Activated CD8-positive, alpha-beta memory T cell treated with anti-CD3 and anti-CD28 coated beads, Interleukin-2, amount 50 U/mL, for 24 hours (primary cell): ENCODE data around the gene CLK1.
A peak's percentile ranks its signal among the peaks of the same experiment; 100 is the strongest.
"Not testable (repeated sequence)": the region's sequence is repeated elsewhere in the genome, so short reads cannot be mapped to it uniquely, and the experiment has no call there.

Source experiments
- DNase-seq: peaks from one replicate; pipeline ENCODE4 v3.0.0-alpha.2; 2020; ENCODE audit errors: extremely low read depth

Gene CLK1

DNA sequence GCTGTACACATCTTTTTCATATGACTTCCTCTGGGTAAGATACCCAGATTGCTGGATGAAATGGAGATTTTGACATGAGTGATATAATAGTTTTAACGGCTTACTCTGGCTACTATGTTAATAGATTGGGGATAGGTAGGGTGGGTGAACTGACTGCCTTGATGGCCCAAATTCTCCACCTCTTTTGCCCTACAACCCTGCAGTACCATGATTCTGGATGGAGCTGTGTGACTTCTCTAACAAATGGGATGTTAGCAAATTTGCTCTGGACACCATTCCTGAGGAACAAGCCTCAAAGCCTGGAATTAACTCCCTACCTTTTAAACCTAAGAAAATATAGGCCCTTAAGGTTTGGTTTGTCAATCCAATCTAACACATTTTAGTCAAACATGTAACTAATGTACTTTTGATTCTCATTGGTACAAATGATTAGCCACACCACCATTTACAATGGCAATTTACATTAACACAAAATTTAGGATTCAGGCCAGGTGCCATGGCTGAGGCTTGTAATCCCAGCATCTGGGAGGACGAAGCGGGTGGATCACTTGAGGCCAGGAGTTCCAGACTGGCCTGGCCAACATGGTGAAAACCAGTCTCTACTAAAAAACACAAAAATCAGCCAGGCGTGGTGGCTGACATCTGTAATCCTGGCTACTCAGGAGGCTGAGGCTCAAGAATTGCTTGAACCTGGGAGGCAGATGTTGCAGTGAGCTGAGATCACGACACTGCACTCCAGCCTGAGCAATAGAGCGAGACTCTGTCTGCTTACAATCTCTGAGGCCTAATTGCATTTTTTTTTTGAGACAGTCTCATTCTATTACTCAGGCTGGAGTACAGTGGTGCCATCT, 12.8 kb downstream of the CLK1 start:
- no peak for DNase-seq

DNA sequence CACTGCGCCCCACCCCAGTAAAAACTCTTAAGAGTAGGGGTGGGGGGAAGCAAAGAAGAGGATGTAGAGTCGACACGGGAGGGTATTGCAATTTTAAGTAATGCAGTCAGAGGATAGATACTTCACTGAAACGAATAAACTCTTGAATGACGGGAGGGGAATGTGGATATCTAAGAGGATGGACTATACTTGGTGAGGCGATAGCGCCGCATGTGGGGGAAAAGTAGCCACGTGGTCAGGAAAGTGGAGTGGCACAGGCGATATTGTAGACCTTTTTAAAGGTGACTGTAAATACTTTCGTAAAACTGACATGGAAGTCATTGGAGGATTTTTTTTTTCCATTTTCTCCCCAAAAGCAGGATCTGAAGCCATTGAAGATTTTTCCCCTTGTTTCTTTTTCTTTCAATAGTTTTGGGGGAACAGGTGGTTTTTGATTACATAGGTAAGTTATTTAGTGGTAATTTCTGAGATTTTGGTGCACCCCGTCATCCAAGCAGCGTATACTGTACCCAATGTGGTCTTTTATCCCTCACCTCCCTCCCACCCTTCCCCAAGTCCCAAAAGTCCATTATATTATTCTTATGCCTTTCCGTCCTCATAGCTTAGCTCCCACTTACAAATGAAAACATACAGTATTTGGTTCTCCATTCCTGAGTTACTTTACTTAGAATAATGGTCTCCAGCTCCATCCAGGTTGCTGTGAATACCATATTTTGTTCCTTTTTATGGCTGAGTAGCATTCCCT, 13.8 kb downstream of the CLK1 start:
- DNase-seq: no peak

DNA sequence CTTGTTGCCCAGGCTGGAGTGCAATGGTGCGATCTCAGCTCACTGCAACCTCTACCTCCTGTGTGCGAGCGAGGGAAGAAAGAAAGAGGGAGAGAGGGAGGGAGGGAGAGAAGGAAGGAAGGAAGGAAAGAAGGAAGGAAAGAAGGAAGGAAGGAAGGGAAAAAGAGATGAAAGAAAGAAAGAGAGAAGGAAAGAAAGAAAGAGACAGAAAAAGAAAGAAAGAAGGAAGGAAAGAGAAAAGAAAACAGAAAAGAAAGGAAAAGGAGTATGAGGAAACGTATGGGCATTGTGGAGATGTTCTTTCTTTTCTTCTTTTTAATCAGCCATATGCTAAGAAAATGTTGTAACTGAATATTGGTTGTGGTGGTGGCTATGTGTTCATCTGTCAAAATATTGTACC, 16.5 kb downstream of the CLK1 start:
- no peak for DNase-seq

DNA sequence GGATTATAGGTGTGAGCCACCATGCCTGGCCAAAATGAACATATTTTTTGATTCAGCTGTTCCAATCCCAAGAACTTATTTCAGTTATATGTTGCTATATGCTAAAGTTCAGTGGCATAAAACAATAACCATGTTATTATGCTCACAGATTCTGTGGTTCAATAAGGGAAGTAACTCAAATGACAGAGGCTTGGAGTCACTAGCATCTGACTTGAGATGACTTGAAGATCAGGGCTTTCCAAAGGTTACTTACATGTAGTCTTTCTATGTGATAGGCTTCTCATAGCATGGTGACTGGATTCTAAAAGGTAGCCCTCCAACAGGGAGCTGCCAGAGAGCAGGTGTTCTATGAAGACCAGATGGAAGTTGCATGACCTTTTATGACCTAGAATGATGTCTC, 17.2 kb downstream of the CLK1 start:
- DNase-seq: no peak

DNA sequence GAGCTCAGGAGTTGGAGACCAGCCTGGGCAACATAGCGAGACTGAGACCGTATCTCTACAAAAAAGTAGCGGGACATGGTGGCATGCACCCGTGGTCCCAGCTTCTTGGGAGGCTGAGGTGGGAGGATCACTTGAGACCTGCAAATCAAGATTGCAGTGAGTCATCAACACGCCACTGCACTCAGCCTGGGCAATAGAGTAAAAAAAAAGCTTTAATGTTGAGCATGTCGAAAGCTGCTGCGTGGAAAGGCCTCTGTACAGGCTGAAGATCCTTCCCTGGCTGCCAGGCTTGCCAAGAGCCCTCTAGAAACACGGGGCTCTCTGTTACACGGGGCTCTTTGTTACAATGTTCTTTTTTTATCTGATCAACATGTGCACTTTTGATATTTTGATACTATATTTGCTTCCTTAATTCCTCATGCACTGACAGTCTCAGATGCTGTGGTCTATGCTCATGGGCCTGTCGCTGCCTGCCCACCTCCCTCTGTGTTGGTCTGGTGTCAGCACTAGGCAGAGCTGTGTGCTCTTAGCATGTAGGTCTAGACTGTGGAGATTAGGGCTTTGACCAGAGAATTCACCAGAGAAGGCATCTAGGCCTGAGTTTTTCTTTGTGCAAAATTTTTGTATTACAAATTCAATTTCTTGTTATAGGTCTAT, 18.7 kb downstream of the CLK1 start:
- DNase-seq: no peak

DNA sequence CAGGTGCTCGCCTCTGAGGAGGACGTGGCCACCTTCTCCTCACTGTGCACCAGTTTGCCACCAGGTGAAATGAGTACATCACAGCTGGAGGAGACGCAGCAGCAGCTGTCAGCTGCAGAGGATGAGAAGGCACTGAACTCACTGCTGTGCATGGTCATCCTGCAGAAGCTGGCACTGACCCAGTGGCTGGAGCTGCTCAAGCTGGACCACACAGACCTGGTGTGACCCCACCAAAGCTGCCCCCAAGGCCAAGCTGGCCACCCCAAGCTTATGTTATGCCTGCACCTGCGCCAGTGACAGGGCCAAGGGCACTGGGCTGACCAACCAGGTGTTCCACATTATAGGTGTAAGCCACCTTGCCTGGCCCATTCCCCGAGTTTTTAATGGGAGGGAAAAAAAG, 19.3 kb downstream of the CLK1 start:
- no peak for DNase-seq

DNA sequence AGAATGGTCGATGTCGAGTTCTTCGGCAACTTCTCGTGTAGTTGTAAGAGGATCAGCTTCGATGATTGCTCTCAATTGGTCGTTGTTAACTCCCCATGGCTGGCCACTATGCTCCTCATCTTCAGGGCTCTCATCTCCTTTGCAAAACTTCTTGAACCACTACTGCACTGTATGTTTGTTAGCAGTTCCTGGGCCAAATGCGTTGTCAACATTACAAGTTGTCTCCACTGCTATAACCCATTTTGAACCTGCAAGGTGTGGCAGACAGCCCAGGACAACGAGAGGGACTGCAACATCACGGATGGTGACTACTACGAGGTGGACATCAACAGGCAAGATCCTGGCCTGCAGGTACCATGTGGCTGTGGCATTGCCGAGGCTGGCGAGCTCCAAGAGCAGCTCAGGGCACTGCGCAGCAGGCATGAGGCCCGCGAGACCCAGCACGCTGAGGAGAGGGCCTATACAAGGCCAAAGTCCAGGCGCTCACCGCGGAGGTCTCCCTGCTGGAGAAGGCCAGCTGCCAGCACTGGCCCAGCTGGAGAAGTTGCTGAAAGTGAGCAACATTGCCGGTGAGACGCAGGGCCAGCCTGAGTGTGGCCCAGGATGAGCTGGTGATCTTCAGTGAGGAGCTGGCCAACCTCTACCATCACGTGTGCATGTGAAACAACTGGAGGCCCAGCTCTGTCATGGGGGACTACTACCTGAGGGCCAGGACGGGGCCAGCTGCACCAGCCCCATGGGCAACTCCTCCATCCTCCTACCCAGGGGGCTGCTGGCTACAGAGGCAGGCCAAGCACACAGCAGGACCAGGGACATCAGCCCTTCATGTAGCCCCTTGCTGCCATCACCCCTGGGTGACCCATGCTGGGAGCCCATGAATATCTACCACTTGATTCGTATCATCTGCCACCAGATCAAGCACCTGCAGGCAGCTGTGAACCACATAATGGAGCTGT, 20.2 kb downstream of the CLK1 start:
- DNase-seq: no peak

DNA sequence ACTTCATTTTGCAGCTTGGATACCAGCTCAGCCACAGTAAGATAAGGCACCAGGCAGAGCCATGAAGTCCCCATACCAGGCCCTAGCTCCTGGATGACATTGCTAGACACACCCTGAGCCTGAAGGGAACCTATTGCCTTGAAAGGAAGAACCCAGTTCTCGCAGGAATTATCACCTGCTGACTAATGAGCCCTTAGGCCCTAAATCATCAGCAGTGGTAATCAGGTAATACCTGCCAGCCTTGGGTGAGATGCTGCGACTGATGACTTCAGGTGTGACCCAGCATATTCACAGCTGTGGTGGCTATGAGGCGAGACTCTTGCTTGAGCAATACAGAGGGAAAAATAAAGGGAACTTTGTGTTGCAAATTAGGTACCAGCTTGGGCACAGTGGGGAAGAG, 24.9 kb downstream of the CLK1 start:
- no peak for DNase-seq

DNA sequence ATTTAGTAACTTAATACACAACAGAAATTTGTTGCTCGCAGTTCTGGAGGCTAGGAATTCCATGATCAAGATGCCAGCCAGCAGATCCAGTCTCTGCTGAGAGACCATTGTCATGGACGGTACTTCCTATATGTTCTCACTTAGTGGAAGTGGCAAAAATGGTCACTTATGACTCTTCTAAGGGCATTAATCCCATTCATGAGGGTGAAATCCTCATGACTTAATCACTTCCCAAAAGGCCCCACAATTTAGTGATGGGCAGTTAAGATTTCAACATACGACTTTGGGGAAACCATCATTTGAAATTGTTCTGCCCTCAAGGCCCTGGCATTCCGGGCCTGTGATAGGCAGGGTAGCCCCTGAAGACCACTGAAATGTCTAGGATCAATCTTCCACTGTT, 29.8 kb downstream of the CLK1 start:
- DNase-seq: no peak

DNA sequence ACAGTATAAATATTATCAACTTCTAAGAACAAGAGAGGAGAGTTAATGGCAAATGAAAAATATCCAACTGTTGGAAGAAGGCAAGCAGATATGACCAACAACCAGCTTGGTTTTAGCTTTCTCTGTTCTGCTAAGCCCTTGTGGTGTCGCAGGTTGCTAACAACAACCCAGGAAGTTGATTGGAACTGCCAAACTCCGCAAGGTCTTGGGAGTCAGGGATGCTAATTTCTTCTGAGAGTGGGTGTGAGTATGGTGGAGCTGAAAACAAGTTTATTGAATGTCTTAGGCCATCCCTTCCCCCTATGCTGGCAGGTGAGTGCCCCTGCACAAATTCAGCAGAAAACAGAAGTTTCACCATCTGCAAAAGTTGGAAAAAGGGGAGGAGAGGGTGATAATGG, 35.2 kb downstream of the CLK1 start:
- no peak for DNase-seq

DNA sequence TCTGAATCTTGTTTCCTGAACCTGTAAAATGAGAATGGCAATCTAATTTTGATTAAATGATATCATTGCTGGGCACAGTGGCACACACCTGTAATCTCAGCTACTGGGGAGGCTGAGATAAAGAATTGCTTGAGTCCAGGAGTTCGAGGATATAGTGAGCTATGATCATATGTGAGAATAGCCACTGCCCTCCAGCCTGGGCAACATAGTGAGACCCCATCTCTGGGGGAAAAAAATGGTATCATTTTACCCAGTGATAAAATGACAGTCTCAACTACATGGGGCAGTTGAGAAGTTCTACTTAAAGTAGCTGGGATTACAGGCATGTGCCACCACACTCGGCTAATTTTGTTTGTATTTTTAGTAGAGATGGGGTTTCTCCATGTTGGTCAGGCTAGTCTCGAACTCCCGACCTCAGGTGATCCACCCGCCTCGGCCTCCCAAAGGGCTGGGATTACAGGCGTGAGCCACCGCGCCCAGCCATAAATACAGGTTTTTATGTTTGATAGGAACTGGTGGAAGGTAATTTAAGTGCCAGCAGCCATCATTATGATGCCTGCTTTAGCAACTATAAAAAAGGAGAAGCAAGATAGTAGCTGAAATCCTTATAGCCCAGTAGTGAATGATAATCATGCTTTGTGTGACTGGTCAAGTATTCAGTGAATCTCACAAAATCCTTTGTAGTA, 35.7 kb downstream of the CLK1 start:
- no peak for DNase-seq

DNA sequence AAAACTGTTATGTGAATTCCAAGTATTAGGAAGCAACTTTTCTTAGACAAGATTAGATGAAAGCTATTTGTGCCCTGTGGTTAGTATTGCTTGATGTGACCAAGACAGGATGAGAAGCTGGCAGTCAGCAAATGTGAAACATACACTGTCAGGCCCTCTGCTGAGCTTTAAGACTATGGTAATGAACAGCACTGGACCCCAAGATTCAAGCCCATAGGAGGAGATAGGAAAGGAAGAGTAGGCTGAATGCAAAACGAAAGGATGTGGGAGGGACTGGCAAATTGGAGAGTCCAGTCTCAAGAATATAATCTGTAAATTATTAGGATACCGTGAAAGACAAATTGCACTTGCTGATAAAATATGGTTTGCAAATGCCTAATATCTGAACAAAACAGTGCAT, 36.4 kb downstream of the CLK1 start:
- no peak for DNase-seq

DNA sequence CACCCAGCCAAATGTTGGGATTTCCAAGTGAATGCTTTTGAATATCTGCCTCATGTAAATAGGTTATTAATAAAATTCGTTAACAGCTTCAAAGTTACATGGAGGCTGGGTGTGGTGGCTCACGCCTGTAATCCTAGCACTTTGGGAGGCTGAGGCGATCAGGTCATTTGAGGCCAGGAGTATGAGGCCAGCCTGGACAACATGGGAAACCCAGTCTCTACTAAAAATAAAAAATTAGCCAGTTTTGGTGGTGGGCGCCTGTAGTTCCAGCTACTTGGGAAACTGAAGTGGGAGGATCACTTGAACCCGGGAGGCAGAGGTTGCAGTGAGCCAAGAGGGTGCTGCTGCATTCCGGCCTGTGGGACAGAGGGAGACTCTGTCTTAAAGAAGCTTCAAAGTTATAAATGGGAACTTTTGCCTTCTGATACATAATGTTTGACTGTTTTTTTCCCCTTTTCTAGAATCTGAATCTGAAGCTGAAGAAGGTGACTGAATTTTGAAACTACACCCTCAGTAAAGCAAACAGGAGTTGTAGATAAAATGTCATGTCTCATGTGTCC, 42.7 kb downstream of the CLK1 start:
- DNase-seq: no peak

DNA sequence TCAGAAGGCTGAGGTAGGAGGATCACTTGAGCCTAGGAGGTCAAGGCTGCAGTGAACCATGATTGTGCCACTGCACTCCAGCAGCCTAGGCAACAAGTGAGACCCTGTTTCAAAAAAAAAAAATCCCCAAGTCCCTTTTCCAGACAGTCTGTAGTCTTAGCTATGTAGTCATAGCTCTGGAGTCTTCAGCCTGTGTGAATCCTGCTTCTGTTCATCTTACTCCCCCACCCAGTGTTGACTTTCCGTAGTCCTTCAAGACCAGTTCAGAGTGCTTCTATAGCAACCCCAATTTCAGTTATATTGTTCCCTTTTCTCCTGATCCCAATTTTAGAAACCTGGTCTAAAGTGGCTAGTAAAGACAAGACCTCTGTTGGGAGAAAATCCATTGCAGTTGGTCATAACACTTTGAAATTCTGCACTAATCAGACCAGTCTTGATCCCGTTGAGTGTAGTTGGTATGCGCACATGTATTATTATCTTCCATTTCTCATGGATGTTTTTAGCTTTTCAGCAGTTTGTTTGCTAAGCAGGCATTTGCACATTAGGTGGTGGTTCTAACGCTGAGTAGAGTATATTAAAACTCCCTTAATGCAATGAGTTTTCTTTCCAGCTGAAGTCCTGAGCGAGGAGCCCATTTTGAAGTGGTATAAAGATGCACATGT, 43.8 kb downstream of the CLK1 start:
- DNase-seq: no peak

DNA sequence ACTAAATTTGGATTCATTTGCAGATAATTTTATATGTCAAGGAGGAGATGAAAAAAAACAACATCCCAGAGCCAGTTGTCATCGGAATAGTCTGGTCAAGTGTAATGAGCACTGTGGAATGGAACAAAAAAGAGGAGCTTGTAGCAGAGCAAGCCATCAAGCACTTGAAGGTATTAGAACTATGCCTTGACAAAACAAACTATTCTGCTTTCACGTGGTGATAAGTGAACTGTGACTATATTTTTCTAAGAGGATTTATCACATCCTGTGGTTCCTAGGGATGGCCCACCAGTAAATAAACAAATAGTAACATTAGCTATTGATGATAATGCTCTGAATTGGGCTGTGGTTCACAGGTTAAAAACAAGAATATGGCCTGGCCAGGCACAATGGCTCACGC, 45.7 kb downstream of the CLK1 start:
- DNase-seq: not testable (repeated sequence)

DNA sequence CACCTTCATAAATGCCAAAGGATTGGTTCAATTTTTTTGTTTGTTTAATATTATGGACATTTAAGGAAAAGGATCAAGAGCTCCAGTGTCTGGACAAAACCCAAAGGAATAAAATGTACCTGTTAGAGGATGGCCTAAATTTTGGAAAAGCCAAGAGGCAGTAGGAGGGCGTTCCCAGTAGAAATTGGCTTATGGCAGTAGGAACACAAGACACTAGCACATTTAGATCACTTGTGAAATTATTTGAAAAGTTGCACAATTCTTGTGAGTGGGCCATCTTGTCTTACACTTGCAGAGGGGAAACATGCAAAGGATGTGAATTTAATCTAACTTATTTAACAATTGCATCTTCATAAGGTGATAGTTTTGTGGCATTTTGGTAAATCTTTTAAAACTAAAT, 49.5 kb downstream of the CLK1 start:
- DNase-seq: no peak

DNA sequence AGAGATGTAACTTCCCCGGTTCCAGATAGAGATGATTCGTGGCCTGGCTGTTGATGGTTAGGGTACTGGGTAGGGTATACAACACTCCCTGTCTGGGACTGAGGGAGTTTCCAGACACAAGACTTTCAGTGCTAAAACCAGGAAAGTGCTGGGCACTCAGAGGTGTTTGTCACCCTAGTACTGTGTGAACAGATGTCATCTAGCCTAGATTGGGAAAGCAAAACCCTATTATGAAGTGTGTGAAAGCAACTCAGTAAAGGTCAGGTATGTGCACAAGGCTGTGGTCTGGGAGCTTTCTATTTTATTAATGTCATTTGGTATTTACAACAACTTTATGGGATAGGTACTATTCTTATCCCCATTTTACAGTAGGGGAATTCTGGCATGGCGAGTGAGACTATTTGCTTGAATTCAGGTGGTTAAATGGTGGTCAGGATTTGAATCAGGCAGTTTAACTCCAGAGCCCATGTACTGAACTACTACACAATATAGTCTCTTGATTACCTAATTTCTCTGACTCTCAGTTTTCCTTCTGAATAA, 50.1 kb downstream of the CLK1 start:
- DNase-seq: no peak

DNA sequence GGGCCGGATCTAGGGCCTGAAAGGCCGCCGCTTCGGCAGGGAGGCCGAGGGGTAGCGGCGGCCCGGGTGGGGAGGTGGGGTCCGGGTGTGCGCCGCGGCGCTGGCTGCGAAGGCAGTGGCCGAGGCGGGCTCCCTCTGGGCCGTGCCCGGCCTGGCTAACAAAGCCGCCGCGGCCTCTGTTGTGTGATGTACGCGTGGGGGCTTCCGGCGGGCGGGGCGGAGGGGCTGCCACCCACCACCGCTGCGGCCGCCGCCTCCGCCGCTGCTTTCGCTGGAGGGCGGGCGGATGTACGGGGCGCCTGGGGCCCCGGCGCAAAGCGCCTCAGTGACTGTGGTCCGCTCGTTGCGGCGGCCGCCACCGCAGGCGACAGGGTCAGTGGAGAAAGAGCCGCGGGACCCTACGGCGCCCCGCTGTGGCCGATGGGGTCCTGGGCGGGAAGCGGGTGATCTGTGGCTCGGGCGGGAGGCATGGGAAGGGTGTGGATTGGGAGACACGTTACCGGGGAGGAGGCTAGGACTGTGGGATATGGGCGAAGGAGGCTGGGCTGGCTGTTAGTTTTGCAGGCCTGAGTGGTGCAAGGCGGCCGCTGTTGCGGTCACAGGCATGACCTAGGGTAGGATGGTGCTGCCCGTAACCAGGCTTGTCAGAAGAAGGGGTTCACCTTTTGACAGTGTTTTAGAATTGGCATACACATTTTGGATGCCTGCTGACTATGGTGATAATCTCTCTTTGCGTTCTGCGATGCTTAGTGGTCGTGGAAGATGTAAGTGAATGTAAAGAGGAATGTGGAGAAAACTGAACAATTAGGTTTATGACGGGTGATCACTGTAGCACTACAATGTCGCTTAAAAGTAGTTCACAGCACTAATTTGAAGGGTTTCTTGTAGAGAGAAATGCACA, 52.1 kb downstream of the CLK1 start:
- peak; percentile 10 for DNase-seq
